ENCODE data around the gene PGAM5. TPM values are rescaled to one million over a fixed set of nuclear protein-coding genes. Genes with fewer than 3 reads are reported as not detected.

PGAM5 gene
- total RNA-seq, 1 experiment from 2014 or later, result 135 TPM

DNA sequence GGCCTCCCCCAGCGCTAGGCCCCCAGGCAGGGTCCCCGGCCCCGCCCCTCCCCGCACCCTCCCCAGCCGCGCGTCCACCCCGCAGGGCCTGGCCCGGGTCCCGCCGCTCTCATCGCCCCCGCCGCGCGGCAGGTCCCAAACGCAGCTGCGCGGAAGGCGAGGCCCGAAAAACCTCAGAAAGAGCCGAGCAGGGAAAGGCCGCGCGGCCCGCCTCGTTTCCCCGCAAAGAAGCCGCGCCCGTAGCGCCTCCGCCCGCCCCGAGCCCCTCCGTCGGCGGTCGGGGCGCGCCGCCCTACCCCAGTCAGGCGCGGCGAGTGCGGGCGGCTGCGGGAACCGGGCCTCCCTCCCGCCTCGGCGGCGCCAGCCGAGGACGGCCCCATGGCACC lies 23.8 kb upstream of the PGAM5 start:
- Histone ChIP-seq H3K27me3 (ENCODE audit: low read length) (no peaks in the 10 kb centered on the region), H3K9me2 (replicated peaks; ENCODE audit: low read length) (no peaks in the 10 kb centered on the region), H3K4me1 (ENCODE audit: insufficient read depth, low read length) (peaks cover 16% of the 10 kb centered on the region), H3K4me2 (ENCODE audit: low read length) (peak overlapping the region; percentile 88), H3K36me3 (ENCODE audit: low read depth, low read length) (peaks cover 11% of the 10 kb centered on the region; the same call in 1 of the 2 replicates), H3K4me3 (ENCODE audit: low read length) (peak overlapping the region; percentile 81), H3F3A (ENCODE audit: low read length, unreplicated experiment) (no peaks in the 10 kb centered on the region), H3K9ac (ENCODE audit: low read length) (peak overlapping the region; percentile 91), H4K20me1 (ENCODE audit: low read length) (peaks cover 16% of the 10 kb centered on the region; the same call in 1 of the 2 replicates), H3K79me2 (ENCODE audit: low read length) (peaks cover 36% of the 10 kb centered on the region), H3K27ac (ENCODE audit: low read length) (no peak overlapping the region), H3K9me3 (ENCODE audit: low read length) (no peaks in the 10 kb centered on the region), H2AFZ (ENCODE audit: low read length) (peak overlapping the region; percentile 71)
- ChIA-PET CTCF (no interaction called here), POLR2A (ENCODE audit: unreplicated experiment) (no interaction called here)
- TF ChIP-seq, protein P1, sequence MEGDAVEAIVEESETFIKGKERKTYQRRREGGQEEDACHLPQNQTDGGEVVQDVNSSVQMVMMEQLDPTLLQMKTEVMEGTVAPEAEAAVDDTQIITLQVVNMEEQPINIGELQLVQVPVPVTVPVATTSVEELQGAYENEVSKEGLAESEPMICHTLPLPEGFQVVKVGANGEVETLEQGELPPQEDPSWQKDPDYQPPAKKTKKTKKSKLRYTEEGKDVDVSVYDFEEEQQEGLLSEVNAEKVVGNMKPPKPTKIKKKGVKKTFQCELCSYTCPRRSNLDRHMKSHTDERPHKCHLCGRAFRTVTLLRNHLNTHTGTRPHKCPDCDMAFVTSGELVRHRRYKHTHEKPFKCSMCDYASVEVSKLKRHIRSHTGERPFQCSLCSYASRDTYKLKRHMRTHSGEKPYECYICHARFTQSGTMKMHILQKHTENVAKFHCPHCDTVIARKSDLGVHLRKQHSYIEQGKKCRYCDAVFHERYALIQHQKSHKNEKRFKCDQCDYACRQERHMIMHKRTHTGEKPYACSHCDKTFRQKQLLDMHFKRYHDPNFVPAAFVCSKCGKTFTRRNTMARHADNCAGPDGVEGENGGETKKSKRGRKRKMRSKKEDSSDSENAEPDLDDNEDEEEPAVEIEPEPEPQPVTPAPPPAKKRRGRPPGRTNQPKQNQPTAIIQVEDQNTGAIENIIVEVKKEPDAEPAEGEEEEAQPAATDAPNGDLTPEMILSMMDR (conservative IDR thresholded peaks at IDR 0.05; ENCODE audit: low read depth, low read length), result no peak
- no peak for TF ChIP-seq EZH2phosphoT487 (IDR thresholded peaks at IDR 0.05; ENCODE audit: borderline replicate concordance, low read length)
- TF ChIP-seq EZH2 (IDR thresholded peaks at IDR 0.05; ENCODE audit: low read length, unreplicated experiment), result no peak
- DNase-seq (no peak), ATAC-seq (peak; percentile 12)
- intact Hi-C loops (cut with micrococcal nuclease), result loop anchor here (5.0 kb wide), 1 partner anchor 75 kb away; the partner anchor contains the start of gene ANKLE2
- no TSS peak for BruUV-seq (replicated peaks)

DNA sequence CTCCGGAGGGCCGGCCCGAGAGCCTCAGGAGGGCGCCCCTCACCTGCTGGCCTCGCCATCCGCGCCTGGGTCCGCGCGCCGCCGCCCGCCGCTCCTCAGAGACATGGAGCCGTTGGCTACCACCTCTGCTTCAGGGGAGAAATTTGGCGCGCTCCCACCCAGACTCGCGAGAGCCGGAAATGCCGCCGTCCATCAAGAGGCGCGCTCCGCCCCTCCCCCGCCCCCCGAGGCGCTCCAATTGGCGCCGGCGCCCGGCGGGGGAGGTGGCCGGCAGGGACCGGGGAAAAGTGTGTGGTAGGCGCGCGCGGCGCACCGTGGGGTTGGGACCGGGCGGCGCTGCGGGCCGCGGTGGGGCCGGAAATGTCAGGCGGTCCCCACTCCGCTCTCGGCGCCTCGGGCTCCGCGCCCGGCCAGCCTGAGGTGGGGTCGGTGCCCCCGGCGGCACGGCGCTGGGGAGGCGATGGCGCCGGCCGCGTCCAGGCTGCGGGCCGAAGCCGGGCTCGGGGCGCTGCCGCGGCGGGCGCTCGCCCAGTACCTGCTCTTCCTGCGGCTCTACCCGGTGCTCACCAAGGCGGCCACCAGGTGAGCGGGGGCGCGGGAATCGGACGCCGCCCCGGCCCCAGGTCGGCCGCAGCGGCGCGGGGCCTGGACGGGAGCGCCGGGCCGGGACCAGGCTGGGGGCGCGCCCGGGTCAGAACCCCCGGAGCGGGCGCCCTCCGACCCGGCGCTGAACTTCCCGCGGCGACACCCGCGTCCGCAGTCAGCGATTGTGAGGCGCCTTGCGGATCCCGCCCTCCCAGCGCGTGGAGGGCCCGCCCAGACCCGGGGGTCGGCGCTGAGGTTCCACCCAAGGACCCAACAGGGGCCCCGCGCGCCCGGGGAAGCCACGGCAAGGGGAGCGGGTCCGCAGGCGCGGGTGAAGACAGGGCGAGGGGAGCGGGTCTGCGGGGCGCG lies 23.2 kb upstream of the PGAM5 start, which contains the start of the genes POLE and PXMP2:
POLE (minus strand) TSS at position 132 of the 954 bp plus-strand sequence; CDS start at position 105, 27 bp downstream.
PXMP2 (plus strand) TSS at position 377 of the 954 bp plus-strand sequence; CDS start at position 461, 84 bp downstream.
- Histone ChIP-seq H3K9me2 (replicated peaks; ENCODE audit: low read length) (no peaks in the 10 kb centered on the region), H3K4me2 (ENCODE audit: low read length) (peak within 1 kb of the TSS; percentile 88), H3K27me3 (ENCODE audit: low read length) (no peaks in the 10 kb centered on the region), H3K4me3 (ENCODE audit: low read length) (peak within 1 kb of the TSS; percentile 81), H3K27ac (ENCODE audit: low read length) (no peak within 1 kb of the TSS), H3K4me1 (ENCODE audit: insufficient read depth, low read length) (peaks cover 16% of the 10 kb centered on the region), H3K9ac (ENCODE audit: low read length) (peak within 1 kb of the TSS; percentile 91), H4K20me1 (ENCODE audit: low read length) (peaks cover 16% of the 10 kb centered on the region; the same call in 1 of the 2 replicates), H2AFZ (ENCODE audit: low read length) (peak within 1 kb of the TSS; percentile 71), H3K9me3 (ENCODE audit: low read length) (no peaks in the 10 kb centered on the region), H3F3A (ENCODE audit: low read length, unreplicated experiment) (no peaks in the 10 kb centered on the region), H3K36me3 (ENCODE audit: low read depth, low read length) (peaks cover 11% of the 10 kb centered on the region; the same call in 1 of the 2 replicates), H3K79me2 (ENCODE audit: low read length) (peaks cover 34% of the 10 kb centered on the region)
- POLR2A ChIA-PET (ENCODE audit: unreplicated experiment), result no interaction called here
- intact Hi-C loops (cut with micrococcal nuclease), result loop anchor here (5.0 kb wide), 1 partner anchor 75 kb away; the partner anchor contains the start of gene ANKLE2
- TF ChIP-seq, protein P1 (conservative IDR thresholded peaks at IDR 0.05; ENCODE audit: low read depth, low read length), result no peak
- TF ChIP-seq EZH2 (IDR thresholded peaks at IDR 0.05; ENCODE audit: low read length, unreplicated experiment) (no peak), EZH2phosphoT487 (IDR thresholded peaks at IDR 0.05; ENCODE audit: borderline replicate concordance, low read length) (no peak)
- CTCF ChIA-PET, result no interaction called here
- BruUV-seq (replicated peaks), result no TSS peak
- ATAC-seq (peak; percentile 94), DNase-seq (peak; percentile 99)
